ENCODE data around the gene UQCRC2.

UQCRC2 gene

DNA sequence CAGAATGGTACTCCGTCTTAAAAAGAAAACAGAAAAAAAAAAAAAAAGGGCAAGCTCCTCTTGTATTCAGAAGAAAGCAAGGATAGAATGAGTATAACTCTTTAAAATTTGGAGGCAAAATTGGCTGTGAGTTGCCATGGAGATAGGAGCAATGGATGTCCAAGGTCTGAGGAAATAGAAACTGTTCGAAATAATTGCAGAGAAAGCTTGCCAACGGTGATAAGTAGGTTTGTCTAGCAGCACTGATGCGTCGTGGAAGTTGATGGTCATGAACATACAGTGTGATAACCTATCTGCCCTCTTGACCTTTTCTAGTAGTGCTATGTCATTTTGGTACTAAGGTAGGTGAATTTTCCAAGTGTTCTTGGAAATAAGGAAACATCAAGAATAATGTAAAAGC lies 57.7 kb downstream of the UQCRC2 start:
- no peak for DNase-seq (ENCODE audit: low read depth)
- H3K4me3 ChIP-seq (ENCODE audit: low read depth, low read length) = no peak overlapping the region
- TF ChIP-seq, protein P1, sequence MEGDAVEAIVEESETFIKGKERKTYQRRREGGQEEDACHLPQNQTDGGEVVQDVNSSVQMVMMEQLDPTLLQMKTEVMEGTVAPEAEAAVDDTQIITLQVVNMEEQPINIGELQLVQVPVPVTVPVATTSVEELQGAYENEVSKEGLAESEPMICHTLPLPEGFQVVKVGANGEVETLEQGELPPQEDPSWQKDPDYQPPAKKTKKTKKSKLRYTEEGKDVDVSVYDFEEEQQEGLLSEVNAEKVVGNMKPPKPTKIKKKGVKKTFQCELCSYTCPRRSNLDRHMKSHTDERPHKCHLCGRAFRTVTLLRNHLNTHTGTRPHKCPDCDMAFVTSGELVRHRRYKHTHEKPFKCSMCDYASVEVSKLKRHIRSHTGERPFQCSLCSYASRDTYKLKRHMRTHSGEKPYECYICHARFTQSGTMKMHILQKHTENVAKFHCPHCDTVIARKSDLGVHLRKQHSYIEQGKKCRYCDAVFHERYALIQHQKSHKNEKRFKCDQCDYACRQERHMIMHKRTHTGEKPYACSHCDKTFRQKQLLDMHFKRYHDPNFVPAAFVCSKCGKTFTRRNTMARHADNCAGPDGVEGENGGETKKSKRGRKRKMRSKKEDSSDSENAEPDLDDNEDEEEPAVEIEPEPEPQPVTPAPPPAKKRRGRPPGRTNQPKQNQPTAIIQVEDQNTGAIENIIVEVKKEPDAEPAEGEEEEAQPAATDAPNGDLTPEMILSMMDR (IDR thresholded peaks at IDR 0.05; ENCODE audit: insufficient read depth, low read depth, low read length, missing control alignments) = no peak

DNA sequence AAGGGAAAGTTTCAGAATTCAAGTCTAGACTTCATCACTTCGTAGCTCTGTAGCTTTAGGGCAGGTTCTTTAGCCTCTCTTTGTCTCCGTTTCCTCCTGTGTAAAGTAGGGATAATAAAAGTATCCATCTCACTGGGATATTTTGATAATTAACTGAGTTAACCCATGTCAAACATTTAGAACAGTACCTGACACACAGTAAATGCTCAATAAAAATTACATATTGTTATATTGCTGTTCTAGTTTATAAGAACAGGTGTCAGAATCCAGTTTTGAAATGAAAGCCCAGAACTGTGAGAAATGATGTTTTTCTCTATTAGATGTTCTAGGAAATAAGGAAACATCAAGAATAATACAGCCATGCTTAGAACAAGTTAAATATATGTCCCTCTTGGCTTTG lies 59.1 kb downstream of the UQCRC2 start:
- no peak overlapping the region for H3K4me3 ChIP-seq (ENCODE audit: low read depth, low read length)
- DNase-seq (ENCODE audit: low read depth) = no peak
- TF ChIP-seq, protein P1 (IDR thresholded peaks at IDR 0.05; ENCODE audit: insufficient read depth, low read depth, low read length, missing control alignments) = no peak

DNA sequence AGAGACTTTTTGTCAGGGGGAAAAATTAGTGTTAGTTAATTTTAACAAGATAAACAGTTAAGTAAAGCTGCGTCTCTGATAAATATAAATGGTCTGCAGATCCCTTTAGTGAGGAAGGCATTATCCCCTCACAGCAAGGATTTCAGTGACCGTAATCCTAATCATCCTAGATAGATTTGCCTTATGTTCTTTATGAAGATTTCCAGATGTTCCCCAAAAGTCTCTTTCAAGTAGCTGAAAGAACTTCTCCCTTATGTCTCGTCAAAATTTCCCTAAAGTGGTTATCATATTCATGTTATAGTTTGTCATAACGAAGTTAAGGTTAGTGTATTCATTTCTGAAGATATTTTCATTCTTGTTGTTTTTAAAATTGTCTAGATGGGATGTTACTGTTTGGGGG lies 60.3 kb downstream of the UQCRC2 start:
- no peak for DNase-seq (ENCODE audit: low read depth)
- H3K4me3 ChIP-seq (ENCODE audit: low read depth, low read length) = no peak overlapping the region
- TF ChIP-seq, protein P1 (IDR thresholded peaks at IDR 0.05; ENCODE audit: insufficient read depth, low read depth, low read length, missing control alignments) = no peak

DNA sequence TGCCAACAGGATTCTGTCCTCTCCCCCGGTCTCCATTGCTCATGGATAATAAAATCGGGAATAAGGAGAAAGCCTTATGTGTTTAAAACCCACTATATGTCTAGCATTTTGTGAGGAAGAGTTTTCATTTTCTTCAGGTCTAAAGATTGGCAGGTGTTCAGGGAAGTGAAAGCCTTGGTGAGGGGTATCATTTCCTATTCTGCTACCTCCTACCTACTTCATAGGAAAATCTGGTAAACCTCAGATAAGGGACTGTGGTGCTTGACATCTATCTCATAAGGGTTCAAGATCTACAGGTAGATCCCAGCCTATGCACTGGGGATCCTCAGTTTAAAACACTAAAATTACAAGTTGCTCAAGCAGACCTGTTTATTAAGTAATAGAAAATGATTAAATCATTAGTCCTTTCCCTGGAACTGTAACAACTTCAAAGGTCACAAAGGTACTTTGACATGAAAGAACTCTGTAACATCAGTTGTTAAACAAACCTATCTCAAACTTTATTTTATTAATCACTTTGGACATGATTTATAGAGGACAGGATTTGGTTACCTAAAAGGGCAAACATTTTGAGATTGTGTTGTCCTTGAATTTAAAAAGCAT lies 61.2 kb downstream of the UQCRC2 start:
- H3K4me3 ChIP-seq (ENCODE audit: low read depth, low read length) = no peak overlapping the region
- TF ChIP-seq, protein P1 (IDR thresholded peaks at IDR 0.05; ENCODE audit: insufficient read depth, low read depth, low read length, missing control alignments) = no peak
- DNase-seq (ENCODE audit: low read depth) = peak; percentile 31

DNA sequence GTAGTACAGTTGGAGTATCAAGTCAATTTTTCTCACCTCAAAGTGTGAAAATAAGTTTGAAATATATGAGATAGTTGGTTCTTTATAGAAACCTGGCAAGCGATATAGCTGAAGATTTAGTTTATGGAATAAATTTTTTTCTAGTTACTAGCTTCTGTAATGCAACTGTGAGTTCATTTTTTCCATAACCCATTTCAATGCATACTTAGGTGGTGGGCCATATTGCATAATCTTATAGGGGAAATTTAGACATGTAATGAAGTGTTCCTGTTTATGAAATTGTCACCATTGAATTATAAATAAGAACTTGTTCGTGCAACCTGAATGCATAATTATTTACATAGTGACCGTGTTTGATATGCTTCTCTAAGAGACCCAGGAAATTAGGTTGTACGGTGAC lies 63.8 kb downstream of the UQCRC2 start:
- DNase-seq (ENCODE audit: low read depth) = no peak
- TF ChIP-seq, protein P1 (IDR thresholded peaks at IDR 0.05; ENCODE audit: insufficient read depth, low read depth, low read length, missing control alignments) = no peak
- H3K4me3 ChIP-seq (ENCODE audit: low read depth, low read length) = no peak overlapping the region

DNA sequence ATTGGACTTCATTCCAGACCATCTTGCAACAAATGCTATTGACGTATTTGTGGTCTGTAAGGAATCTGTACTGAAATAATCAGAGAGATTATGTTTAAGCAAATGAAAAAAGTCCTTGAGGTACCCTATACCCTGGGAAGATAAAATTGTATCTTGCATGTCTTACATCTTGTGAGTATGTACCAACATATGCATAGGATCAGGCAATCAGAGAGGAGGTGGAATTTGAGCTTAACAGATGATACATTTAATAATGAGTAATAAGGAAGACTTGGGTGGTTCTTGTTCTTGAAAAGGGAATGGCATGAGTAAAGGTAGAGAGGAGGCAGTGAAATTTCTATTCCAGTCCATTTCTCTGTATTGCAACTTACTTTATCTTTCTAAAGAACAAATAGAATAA lies 65.4 kb downstream of the UQCRC2 start:
- no peak for DNase-seq (ENCODE audit: low read depth)
- no peak overlapping the region for H3K4me3 ChIP-seq (ENCODE audit: low read depth, low read length)
- TF ChIP-seq, protein P1 (IDR thresholded peaks at IDR 0.05; ENCODE audit: insufficient read depth, low read depth, low read length, missing control alignments) = no peak

DNA sequence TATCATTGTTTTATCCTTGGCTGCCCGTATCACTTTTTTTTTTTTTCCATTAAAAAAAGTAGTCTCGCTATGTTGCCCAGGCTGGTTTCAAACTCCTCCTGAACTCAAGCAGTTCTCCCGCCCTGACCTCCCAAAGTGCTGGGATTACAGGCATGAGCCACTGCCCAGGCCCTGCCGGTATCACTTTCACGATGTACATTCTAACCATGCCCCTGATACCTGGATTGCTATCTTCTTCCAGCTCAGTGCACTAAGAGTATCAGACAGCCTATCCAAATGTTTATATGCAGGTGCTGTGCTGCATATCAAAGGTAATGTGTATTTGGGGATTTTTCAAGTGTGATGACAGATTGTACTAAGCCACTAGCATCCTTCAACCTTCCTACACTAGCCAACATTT lies 69.0 kb downstream of the UQCRC2 start:
- TF ChIP-seq, protein P1 (IDR thresholded peaks at IDR 0.05; ENCODE audit: insufficient read depth, low read depth, low read length, missing control alignments) = no peak
- H3K4me3 ChIP-seq (ENCODE audit: low read depth, low read length) = no peak overlapping the region
- no peak for DNase-seq (ENCODE audit: low read depth)

Measured in GM12865 (cell line).